SK-N-SH (cell line): ENCODE measurements around the gene UBE2D2. TPM values are rescaled to one million over a fixed set of nuclear protein-coding genes. Genes with fewer than 3 reads are reported as not detected.
A peak's percentile ranks its signal among the peaks of the same experiment; 100 is the strongest.

Source experiments
- CTCF ChIA-PET: fragments of 300-600, 350-600 bp; formaldehyde crosslinking; extraction: SDS; loops from one replicate; lab custom pipeline; 2021; lab: Yijun Ruan, JAX
- POLR2A ChIA-PET: fragments of 350-600 bp; sonication (Branson Sonifier 250); formaldehyde crosslinking; extraction: SDS; loops from one replicate; lab custom pipeline; 2020; ENCODE audit warnings: antibody characterized with exemption, inconsistent platforms; lab: Yijun Ruan, JAX
- DNase-seq: peaks from one replicate; pipeline ENCODE4 v3.0.0; 2012
- H2AFZ ChIP-seq: fragments of 200-600 bp; sonication (generic); 2 replicates; pipeline ENCODE4 v1.8.1; 2016; ENCODE audit warnings: antibody characterized with exemption, mild to moderate bottlenecking, low read depth
- H3F3A ChIP-seq: fragments of 200-600 bp; sonication (generic); replicated peaks from 2 replicates; pipeline ENCODE3; 2016; ENCODE audit warnings: antibody characterized with exemption, mild to moderate bottlenecking; ENCODE audit not compliant: insufficient read depth
- H3K27ac ChIP-seq, 2 experiments: fragments of 200-500 bp in 1 of 2; fragments of 200-600 bp in 1 of 2; sonication (Bioruptor generic) in 1 of 2; sonication (generic), shearing (Covaris generic) in 1 of 2; 2 replicates each; pipeline versions ENCODE4 v1.5.1 to v1.6.1; 2014 to 2016; ENCODE audit warnings: low read depth in 2 of 2, inconsistent platforms in 1 of 2, low read length in 1 of 2, mild to moderate bottlenecking in 1 of 2, mixed read lengths in 1 of 2
- H3K27me3 ChIP-seq: fragments of 200-600 bp; sonication (generic), shearing (Covaris generic); 2 replicates; pipeline ENCODE4 v1.6.1; 2016; ENCODE audit warnings: mixed run types; ENCODE audit not compliant: insufficient read depth
- H3K36me3 ChIP-seq, 2 experiments: fragments of 200-500 bp in 1 of 2; fragments of 200-600 bp in 1 of 2; sonication (Bioruptor generic) in 1 of 2; sonication (generic) in 1 of 2; replicated peaks in 1 of 2; 2 replicates each; pipeline versions ENCODE3 to v1.5.1; 2014 to 2016; ENCODE audit warnings: low read length in 1 of 2, mild to moderate bottlenecking in 1 of 2; ENCODE audit not compliant: insufficient read depth in 2 of 2, control insufficient read depth in 1 of 2
- H3K4me1 ChIP-seq, 2 experiments: fragments of 200-500 bp in 1 of 2; fragments of 200-600 bp in 1 of 2; sonication (Bioruptor generic) in 1 of 2; sonication (generic), shearing (Covaris generic) in 1 of 2; 2 replicates each; pipeline versions ENCODE4 v1.5.1 to v1.6.1; 2014 to 2016; ENCODE audit warnings: low read depth in 1 of 2, low read length in 1 of 2, mixed run types in 1 of 2; ENCODE audit not compliant: insufficient read depth in 2 of 2, control insufficient read depth in 1 of 2
- H3K4me2 ChIP-seq: fragments of 200-600 bp; sonication (generic), shearing (Covaris generic); 2 replicates; pipeline ENCODE4 v1.6.1; 2017; ENCODE audit warnings: mixed run types
- H3K4me3 ChIP-seq, 2 experiments: fragments of 200-500 bp in 1 of 2; fragments of 200-600 bp in 1 of 2; sonication (Bioruptor generic) in 1 of 2; sonication (generic), shearing (Covaris generic) in 1 of 2; 2 replicates each; pipeline versions ENCODE4 v1.5.1 to v1.8.1; 2014 to 2016; ENCODE audit warnings: low read depth in 2 of 2, inconsistent platforms in 1 of 2, low read length in 1 of 2, mild to moderate bottlenecking in 1 of 2, mixed read lengths in 1 of 2, moderate library complexity in 1 of 2
- H3K79me2 ChIP-seq: fragments of 200-600 bp; sonication (generic); 2 replicates; pipeline ENCODE4 v1.8.1; 2017; ENCODE audit warnings: mild to moderate bottlenecking; ENCODE audit not compliant: insufficient read depth
- H3K9ac ChIP-seq: fragments of 200-600 bp; sonication (generic); 2 replicates; pipeline ENCODE4 v1.6.1; 2017; ENCODE audit warnings: mixed run types
- H3K9me2 ChIP-seq: fragments of 200-600 bp; sonication (generic); 2 replicates; pipeline ENCODE4 v1.6.1; 2017; ENCODE audit warnings: mixed run types
- H3K9me3 ChIP-seq: fragments of 200-600 bp; sonication (generic); 2 replicates; pipeline ENCODE4 v1.6.1; 2017; ENCODE audit warnings: mixed run types, mild to moderate bottlenecking, moderate library complexity
- H4K20me1 ChIP-seq: fragments of 200-600 bp; sonication (generic); 2 replicates; pipeline ENCODE4 v1.6.1; 2017; ENCODE audit warnings: mild to moderate bottlenecking, mixed run types; ENCODE audit not compliant: insufficient read depth
- CHD2 ChIP-seq: fragments of 150-350 bp; IDR thresholded peaks from 2 replicates; pipeline ENCODE4 v1.6.1; 2018; ENCODE audit warnings: low read length; ENCODE audit not compliant: partially characterized antibody
- ELF1 ChIP-seq: IDR thresholded peaks from 2 replicates; pipeline ENCODE4 v1.4.0; 2012
- EP300 ChIP-seq, 2 experiments: IDR thresholded peaks; 2 replicates each; pipeline versions ENCODE4 v1.4.0 to v1.6.1; 2012; ENCODE audit warnings: borderline replicate concordance in 1 of 2, low read depth in 1 of 2, low read length in 1 of 2
- EZH2phosphoT487 ChIP-seq: fragments of 200-600 bp; sonication (generic); IDR thresholded peaks from 2 replicates; pipeline ENCODE4 v1.6.1; 2017; ENCODE audit warnings: low read depth, mixed run types, mild to moderate bottlenecking, antibody characterized with exemption, moderate library complexity, borderline replicate concordance
- FOXJ3 ChIP-seq: sonication (generic); formaldehyde crosslinking; IDR thresholded peaks from 2 replicates; pipeline ENCODE4 v1.5.1; 2020; ENCODE audit warnings: mild to moderate bottlenecking, missing genetic modification reagents
- FOXM1 ChIP-seq: IDR thresholded peaks from 2 replicates; pipeline ENCODE4 v1.4.0; 2012; ENCODE audit warnings: low read depth, mild to moderate bottlenecking
- GATA2 ChIP-seq: sonication (generic); formaldehyde crosslinking; IDR thresholded peaks from 2 replicates; pipeline ENCODE4 v1.5.0; 2020; ENCODE audit warnings: mild to moderate bottlenecking, missing genetic modification reagents
- MXI1 ChIP-seq: IDR thresholded peaks from 2 replicates; pipeline ENCODE4 v1.6.1; 2012; ENCODE audit warnings: mild to moderate bottlenecking, low read depth, low read length, improper control_type of control experiment
- NRF1 ChIP-seq: IDR thresholded peaks from 2 replicates; pipeline ENCODE4 v1.6.1; 2012; ENCODE audit warnings: low read depth, mild to moderate bottlenecking, low read length
- PBX3 ChIP-seq: IDR thresholded peaks from 2 replicates; pipeline ENCODE4; 2012
- POLR2AphosphoS5 ChIP-seq: IDR thresholded peaks from 2 replicates; pipeline ENCODE4 v1.6.1; 2012; ENCODE audit warnings: low read depth, low read length
- RAD21 ChIP-seq: IDR thresholded peaks from 2 replicates; pipeline ENCODE4 v1.6.1; 2012; ENCODE audit warnings: mild to moderate bottlenecking, low read length
- REST ChIP-seq: IDR thresholded peaks from 2 replicates; pipeline ENCODE4 v1.6.1; 2012; ENCODE audit warnings: mild to moderate bottlenecking, low read depth, low read length, moderate library complexity
- SIN3A ChIP-seq: IDR thresholded peaks from 2 replicates; pipeline ENCODE4 v1.6.1; 2012; ENCODE audit warnings: low read depth, mild to moderate bottlenecking, low read length, moderate library complexity, borderline replicate concordance
- SMC3 ChIP-seq: IDR thresholded peaks from 2 replicates; pipeline ENCODE4 v1.6.1; 2012; ENCODE audit warnings: low read depth, low read length, improper control_type of control experiment
- TAF1 ChIP-seq: IDR thresholded peaks from 2 replicates; pipeline ENCODE4 v1.6.1; 2012; ENCODE audit warnings: low read depth, mild to moderate bottlenecking, low read length, moderate library complexity, borderline replicate concordance
- USF1 ChIP-seq: IDR thresholded peaks from 2 replicates; pipeline ENCODE4 v1.4.0; 2012; ENCODE audit warnings: low read depth, borderline replicate concordance
- USF2 ChIP-seq: fragments of 150-350 bp; IDR thresholded peaks from 2 replicates; pipeline ENCODE4 v1.6.1; 2017; ENCODE audit warnings: antibody characterized with exemption, low read length, low read depth, borderline replicate concordance
- ZBTB33 ChIP-seq: IDR thresholded peaks from 2 replicates; pipeline ENCODE4 v1.4.0; 2012; ENCODE audit warnings: low read depth, borderline replicate concordance
- WGBS: methylation state at CpG from one replicate; pipeline ENCODE4 v1.1.6; 2017; ENCODE audit warnings: low lambda C conversion rate; 5-methylcytosine and 5-hydroxymethylcytosine counted together
- polyA plus RNA-seq, 3 experiments: library from polyadenylated mRNA; depleted of rRNA; stranded (reverse); fragments of >200 nt; gene quantifications; 2 replicates each; pipeline ENCODE4 v1.2.3, GENCODE V29; 2012

UBE2D2 gene
- polyA plus RNA-seq, 1 of the 3 experiments (the other 2 are of a cell fraction): 24.5 TPM

GRCh38 chr5:139566611-139567010, 5.5 kb downstream of the UBE2D2 start (continued):
- TF ChIP-seq ZBTB33: no peak
- no peak for TF ChIP-seq POLR2AphosphoS5
- TF ChIP-seq SMC3: no peak
- no peak for TF ChIP-seq USF2
- no peak for TF ChIP-seq USF1
- no peak for TF ChIP-seq PBX3

- CTCF ChIA-PET: interaction anchor here (0.7 kb wide), 1 partner anchor 66 kb away, joined by 3 read pairs; no protein-coding TSS in a partner anchor
- H4K20me1 ChIP-seq: peaks cover 95% of the 10 kb centered on the region
- 86% methylated on average over 2 of the region's 2 CpGs for WGBS
- TF ChIP-seq EZH2phosphoT487 (no peak), FOXM1 (no peak), SIN3A (no peak), POLR2AphosphoS5 (no peak), SMC3 (no peak), FOXJ3 (CRISPR knock-in tag) (no peak), REST (no peak), NRF1 (no peak), ELF1 (no peak), GATA2 (no peak), MXI1 (no peak), TAF1 (no peak), CHD2 (no peak), EP300 (IDR thresholded peaks at IDR 0.05; ENCODE audit: borderline replicate concordance in 1 of 2, low read depth in 1 of 2, low read length in 1 of 2) (no peak), PBX3 (no peak), USF1 (no peak), RAD21 (no peak)
Observed at GRCh38 chr5:139569270-139569955, 8.3 kb downstream of the UBE2D2 start.

More at GRCh38 chr5:139569270-139569955, 8.3 kb downstream of the UBE2D2 start:
- Histone ChIP-seq H3K4me1 (peaks cover 6 to 9% of the 10 kb centered on the region in 2 experiments; a peak in 3 of 4 replicates), H3K9me2 (no peaks in the 10 kb centered on the region), H3F3A (peaks cover 21% of the 10 kb centered on the region), H3K4me2 (no peak overlapping the region), H2AFZ (no peak overlapping the region), H3K9me3 (no peaks in the 10 kb centered on the region), H3K4me3 (no peak overlapping the region), H3K36me3 (peaks cover 7 to 27% of the 10 kb centered on the region in 2 experiments), H3K27me3 (no peaks in the 10 kb centered on the region), H3K27ac (peak overlapping the region in 1 of 2 experiments; percentile 38; a peak in 2 of 4 replicates), H3K9ac (no peak overlapping the region), H3K79me2 (peaks cover 100% of the 10 kb centered on the region)
- POLR2A ChIA-PET: no interaction called here
- no peak for DNase-seq
